Heart left ventricle (tissue), 13 donors: ENCODE measurements around the gene WDR44.

Source experiments
- POLR2A ChIP-seq, 2 donors: fragments of 450-650 bp; IDR thresholded peaks; one replicate each; pipeline ENCODE4 v1.6.1; 2017; ENCODE audit warnings: antibody characterized with exemption in 2 of 2, mild to moderate bottlenecking in 2 of 2, moderate library complexity in 2 of 2
- TF ChIP-seq, protein P1 (sequence below), 12 donors: fragments of 200-600 bp; sonication (generic) in 4 of 12; IDR thresholded peaks; one replicate each; pipeline versions ENCODE4 v1.5.0 to v1.8.0; 2018 to 2022; ENCODE audit warnings: antibody characterized with exemption in 12 of 12, mild to moderate bottlenecking in 5 of 12
- donor health status: ischemic (EF 13 %, LVEDD 7.1; RV severe dilation, severe dysfunction).
- donor health status: DM: no; HTN: yes; CAD: no.
- donor health status: DM: no; HTN: no; CAD: no.
- donor health status: ischemic (EF 25% LVEDD 6.9; RV normal size, moderate dysfunction).
- donor health status: ischemic (EF 25% LVEDD 5.7; RV mildly dilated, moderate dysfunction).
- donor health status: ischemic (EF 35%, LVEDD 5.7; RV mildly dilated, moderate dysfunction).
- donor health status: nonischemic (EF 11% LVEDD 7.7; RV severe dilation, severe dysfunction).
- donor health status: DM: yes; HTN: yes; CAD: no.
- donor health status: PGD.
- donor health status: ischemic (EF 29% LVEDD 5.4; RV normal size, mild dysfunction).
- donor health status: nonischemic (EF 23%, LVEDD 6.1; RV moderate dilation, normal function).

DNA sequence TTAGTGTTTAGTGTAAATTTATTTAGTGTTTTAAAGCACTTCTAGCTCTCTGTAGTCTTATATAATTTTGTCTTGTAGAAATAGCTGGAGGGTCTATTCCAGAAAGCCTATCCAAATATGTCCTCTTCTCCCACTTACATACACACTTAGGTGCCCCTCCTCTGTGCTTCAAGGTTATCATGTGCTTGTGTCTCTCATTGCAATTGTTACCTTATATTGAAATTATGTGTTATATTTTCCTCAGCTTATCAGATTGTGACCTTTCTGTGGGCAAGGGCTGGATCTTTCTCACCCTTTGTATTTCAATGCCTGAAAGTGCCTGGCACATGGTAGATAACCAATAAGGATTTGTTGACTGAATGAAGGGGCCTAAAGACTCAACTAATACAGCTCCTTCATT lies 18.4 kb downstream of the WDR44 start:
- TF ChIP-seq, protein P1, sequence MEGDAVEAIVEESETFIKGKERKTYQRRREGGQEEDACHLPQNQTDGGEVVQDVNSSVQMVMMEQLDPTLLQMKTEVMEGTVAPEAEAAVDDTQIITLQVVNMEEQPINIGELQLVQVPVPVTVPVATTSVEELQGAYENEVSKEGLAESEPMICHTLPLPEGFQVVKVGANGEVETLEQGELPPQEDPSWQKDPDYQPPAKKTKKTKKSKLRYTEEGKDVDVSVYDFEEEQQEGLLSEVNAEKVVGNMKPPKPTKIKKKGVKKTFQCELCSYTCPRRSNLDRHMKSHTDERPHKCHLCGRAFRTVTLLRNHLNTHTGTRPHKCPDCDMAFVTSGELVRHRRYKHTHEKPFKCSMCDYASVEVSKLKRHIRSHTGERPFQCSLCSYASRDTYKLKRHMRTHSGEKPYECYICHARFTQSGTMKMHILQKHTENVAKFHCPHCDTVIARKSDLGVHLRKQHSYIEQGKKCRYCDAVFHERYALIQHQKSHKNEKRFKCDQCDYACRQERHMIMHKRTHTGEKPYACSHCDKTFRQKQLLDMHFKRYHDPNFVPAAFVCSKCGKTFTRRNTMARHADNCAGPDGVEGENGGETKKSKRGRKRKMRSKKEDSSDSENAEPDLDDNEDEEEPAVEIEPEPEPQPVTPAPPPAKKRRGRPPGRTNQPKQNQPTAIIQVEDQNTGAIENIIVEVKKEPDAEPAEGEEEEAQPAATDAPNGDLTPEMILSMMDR (IDR thresholded peaks at IDR 0.05): no peak
- no peak for TF ChIP-seq POLR2A (IDR thresholded peaks at IDR 0.05)
